Measurements from ENCODE around the gene DLGAP1.

DNA sequence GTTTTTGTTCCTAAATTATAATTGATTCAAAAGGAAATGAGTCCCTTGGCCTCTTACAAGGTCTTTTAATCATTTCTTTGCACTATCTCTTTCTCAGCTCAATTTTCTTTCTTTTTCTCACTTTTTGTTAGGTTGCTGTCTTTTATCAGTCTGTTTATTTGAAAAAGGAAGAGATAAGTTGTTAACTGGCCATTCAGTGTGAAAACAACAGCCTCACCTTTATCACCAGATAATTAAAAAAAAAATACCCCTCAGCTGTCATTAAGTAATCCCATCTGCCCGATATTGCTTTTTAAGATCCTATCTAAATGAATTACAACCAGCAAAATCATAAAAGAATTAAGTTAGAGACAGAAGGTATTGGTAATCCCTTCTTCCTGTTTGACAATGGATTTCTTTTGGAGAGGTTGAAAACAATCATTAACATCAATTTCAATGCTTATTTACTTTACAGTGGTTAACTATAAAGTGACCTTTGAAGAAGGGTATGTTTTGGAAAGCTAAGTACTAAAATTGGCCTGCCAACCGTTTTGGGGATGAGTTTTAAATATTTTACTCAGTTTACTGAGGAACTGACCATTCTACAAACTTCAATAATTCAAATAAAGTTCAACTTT, 900.2 kb downstream of the DLGAP1 start:
- TF ChIP-seq POLR2AphosphoS5 (IDR thresholded peaks at IDR 0.05; ENCODE audit: insufficient read depth in 1 of 2, low read depth in 1 of 2) (no peak), POLR2A (IDR thresholded peaks at IDR 0.05) (no peak)
